Endothelial cell (in vitro differentiated cells): Measurements from ENCODE around the gene RIPK4. TPM values are rescaled to one million over a fixed set of nuclear protein-coding genes. Genes with fewer than 3 reads are reported as not detected.

Experiments
- DNase-seq: peaks from one replicate; pipeline ENCODE4 v3.0.0; 2021; ENCODE audit warnings: low spot score
- H3K27ac Mint-ChIP-seq: one replicate; pipeline ENCODE4 v1.8.0; 2021; ENCODE audit warnings: mixed read lengths, inconsistent platforms; ENCODE audit not compliant: unreplicated experiment
- H3K27me3 Mint-ChIP-seq: one replicate; pipeline ENCODE4 v1.8.0; 2021; ENCODE audit warnings: mild to moderate bottlenecking, moderate library complexity, mixed read lengths, inconsistent platforms; ENCODE audit not compliant: unreplicated experiment
- H3K36me3 Mint-ChIP-seq: one replicate; pipeline ENCODE4 v1.8.0; 2021; ENCODE audit warnings: mild to moderate bottlenecking, low read depth, mixed read lengths, inconsistent platforms; ENCODE audit not compliant: unreplicated experiment
- H3K4me1 Mint-ChIP-seq: one replicate; pipeline ENCODE4 v1.8.0; 2021; ENCODE audit warnings: mild to moderate bottlenecking, mixed read lengths, inconsistent platforms; ENCODE audit not compliant: unreplicated experiment
- H3K4me3 Mint-ChIP-seq: one replicate; pipeline ENCODE4 v1.8.0; 2021; ENCODE audit warnings: mild to moderate bottlenecking, mixed read lengths, inconsistent platforms; ENCODE audit not compliant: unreplicated experiment
- H3K9me3 Mint-ChIP-seq: one replicate; pipeline ENCODE4 v1.8.0; 2021; ENCODE audit warnings: mixed read lengths, inconsistent platforms; ENCODE audit not compliant: unreplicated experiment
- total RNA-seq: library from RNA; stranded (reverse); fragmentation: NEBNext Ultra II Directional; extraction: Animal tissue kit (Norgen Biotek cat#: 25700); gene quantifications from one replicate; pipeline ENCODE4 v1.2.1, GENCODE V29; 2021; ENCODE audit not compliant: unreplicated experiment
- TF ChIP-seq, protein P1 (sequence below): fragments of 200-600 bp; sonication (generic); IDR thresholded peaks from one replicate; pipeline ENCODE4 v1.5.0; 2021; ENCODE audit warnings: antibody characterized with exemption; ENCODE audit not compliant: unreplicated experiment

RIPK4 gene
- total RNA-seq, 1 donor from 2014 or later, result 9.6 TPM

DNA sequence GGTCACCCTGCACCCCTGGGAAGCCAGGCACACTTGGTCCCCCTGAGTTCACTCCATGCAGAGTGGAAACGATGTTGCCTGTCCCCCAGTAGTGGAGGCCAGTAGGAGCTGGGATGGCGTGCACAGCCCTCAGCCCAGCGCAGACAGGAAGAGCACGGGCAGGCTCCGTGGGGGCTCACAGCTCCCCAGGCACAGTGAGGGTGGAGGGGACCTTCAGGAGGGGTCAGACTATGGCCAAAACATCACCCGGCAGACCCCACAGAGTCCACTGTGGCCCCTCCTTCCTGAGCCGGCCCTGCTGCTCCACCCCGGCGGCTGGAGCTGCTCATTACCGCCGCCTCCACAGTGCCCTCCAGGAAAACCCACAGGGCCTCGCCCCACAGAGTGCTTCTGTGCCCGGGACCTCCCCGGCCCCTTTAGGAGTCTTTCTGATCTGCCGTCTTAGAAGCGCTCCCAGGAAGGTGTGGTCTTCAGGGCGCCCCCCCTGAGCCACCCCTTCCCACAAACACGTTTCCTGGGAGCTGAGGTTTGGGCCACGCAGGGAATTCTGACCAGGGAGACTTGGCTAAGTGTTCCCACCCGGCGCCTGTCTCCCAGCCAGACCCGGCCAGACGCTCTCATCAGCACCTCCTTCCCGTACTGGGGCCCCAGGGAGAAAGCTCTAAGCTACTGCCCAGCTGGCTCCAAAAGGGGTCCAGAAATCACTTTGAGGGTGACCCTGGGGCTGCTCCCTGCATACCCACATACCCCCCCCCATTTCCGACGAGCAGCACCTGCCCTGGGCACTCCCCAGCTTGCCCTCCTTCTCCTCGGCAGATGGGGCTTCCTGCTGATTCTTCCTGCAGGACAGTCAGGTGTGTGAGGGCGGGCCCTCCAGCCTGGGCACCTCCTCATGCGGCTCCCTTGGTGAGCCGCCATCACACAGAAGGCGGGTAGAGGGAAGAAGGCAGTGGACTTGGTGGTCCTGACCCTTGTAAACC, 38.8 kb downstream of the RIPK4 start:
- peaks cover 14% of the 10 kb centered on the region for H3K27me3 Mint-ChIP-seq
- no peak overlapping the region for H3K4me3 Mint-ChIP-seq
- TF ChIP-seq, protein P1, sequence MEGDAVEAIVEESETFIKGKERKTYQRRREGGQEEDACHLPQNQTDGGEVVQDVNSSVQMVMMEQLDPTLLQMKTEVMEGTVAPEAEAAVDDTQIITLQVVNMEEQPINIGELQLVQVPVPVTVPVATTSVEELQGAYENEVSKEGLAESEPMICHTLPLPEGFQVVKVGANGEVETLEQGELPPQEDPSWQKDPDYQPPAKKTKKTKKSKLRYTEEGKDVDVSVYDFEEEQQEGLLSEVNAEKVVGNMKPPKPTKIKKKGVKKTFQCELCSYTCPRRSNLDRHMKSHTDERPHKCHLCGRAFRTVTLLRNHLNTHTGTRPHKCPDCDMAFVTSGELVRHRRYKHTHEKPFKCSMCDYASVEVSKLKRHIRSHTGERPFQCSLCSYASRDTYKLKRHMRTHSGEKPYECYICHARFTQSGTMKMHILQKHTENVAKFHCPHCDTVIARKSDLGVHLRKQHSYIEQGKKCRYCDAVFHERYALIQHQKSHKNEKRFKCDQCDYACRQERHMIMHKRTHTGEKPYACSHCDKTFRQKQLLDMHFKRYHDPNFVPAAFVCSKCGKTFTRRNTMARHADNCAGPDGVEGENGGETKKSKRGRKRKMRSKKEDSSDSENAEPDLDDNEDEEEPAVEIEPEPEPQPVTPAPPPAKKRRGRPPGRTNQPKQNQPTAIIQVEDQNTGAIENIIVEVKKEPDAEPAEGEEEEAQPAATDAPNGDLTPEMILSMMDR, result no peak
- DNase-seq, result no peak
- peaks cover 6% of the 10 kb centered on the region for H3K4me1 Mint-ChIP-seq
- H3K27ac Mint-ChIP-seq, result no peak overlapping the region
- H3K9me3 Mint-ChIP-seq, result no peaks in the 10 kb centered on the region
- H3K36me3 Mint-ChIP-seq, result no peaks in the 10 kb centered on the region

DNA sequence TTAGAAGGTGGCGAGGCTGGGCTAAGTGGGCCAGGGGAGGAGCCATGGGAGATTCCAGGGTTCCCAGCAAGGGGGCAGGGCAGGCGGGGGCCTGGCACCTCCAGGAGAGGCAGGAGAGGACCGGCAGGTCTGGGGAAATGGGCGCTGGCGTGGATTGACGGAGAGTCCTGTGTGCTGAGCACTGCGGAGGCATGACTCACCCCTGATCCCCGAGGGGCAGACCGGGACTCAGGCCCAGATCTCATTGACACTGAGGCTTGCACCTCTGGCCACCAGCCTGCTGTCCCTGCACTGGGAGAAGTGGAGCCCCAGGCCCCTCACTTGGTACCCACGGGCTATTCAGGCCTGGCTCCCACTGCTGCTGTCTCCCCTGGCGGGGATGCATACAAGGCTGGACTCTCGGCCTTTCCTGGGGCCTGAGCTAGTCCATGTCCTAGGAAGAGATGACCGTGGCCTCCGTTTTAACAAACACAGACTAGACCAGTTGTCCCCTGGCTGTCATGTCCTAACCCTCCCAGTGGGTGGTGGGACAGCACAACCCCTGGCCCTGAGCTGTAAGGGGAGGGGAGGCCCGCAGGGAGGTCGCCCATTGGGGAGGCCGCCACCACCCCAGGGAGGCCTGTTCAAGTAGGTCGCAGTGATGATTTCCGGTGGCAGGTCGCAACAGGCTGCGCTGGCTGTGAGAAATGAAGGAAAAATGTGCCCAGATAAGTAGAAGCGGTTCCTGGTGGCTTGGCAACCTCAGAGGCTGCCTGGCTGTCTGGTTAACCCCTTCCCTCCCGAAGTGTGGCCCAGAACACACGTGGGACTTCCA, 39.7 kb downstream of the RIPK4 start:
- TF ChIP-seq, protein P1, result no peak
- Mint-ChIP-seq H3K27ac (peak overlapping the region; percentile 52), H3K4me1 (peaks cover 6% of the 10 kb centered on the region), H3K27me3 (peaks cover 14% of the 10 kb centered on the region), H3K36me3 (no peaks in the 10 kb centered on the region), H3K4me3 (no peak overlapping the region), H3K9me3 (no peaks in the 10 kb centered on the region)
- no peak for DNase-seq

DNA sequence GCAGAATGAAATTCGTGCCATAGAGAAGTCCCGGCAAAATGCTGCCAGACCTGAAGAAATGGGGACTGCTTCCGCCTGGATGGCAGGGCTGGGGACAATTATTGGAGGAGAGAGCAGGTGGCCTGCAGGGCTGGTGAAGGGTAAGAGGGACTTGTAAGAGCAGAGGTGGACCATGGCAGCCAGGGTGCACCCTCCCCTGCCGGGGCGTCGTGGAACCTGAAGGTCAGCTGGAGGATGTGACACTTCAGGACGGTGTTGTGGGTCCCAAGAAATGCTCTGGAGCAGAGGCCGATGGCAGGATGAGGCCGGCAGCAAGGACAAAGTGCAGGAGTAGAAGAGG, 40.3 kb downstream of the RIPK4 start:
- TF ChIP-seq, protein P1, result no peak
- H3K36me3 Mint-ChIP-seq, result no peaks in the 10 kb centered on the region
- H3K4me3 Mint-ChIP-seq, result peak overlapping the region; percentile 62
- H3K9me3 Mint-ChIP-seq, result no peaks in the 10 kb centered on the region
- peaks cover 6% of the 10 kb centered on the region for H3K4me1 Mint-ChIP-seq
- peak overlapping the region; percentile 52 for H3K27ac Mint-ChIP-seq
- DNase-seq, result no peak
- peaks cover 15% of the 10 kb centered on the region for H3K27me3 Mint-ChIP-seq

DNA sequence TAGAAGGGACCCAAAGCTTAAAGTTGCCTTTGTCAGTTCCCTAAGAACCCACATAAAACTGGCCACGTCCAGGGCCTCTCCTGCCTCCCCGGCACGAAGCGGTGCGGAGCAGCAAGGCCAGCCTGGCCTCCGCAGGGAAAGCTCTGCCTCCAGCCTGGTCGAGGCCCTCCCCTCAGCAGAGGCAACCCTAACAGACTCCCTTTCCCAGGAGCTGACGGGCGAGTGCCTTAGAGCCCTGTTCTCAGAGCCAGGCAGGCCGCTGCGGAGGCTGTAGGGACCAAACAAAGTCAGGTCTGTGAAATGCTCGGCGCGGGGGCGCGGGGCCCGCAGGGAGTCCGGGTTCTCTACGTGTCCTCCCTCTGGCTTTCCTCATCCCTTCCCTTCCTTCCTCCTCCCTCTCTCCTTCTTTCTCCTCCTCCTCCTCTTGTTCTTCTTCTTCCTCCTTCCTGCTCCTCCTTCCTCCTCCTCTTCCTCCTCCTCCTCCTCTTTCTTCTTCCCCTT, 40.7 kb downstream of the RIPK4 start:
- H3K27me3 Mint-ChIP-seq, result peaks cover 14% of the 10 kb centered on the region
- no peaks in the 10 kb centered on the region for H3K9me3 Mint-ChIP-seq
- DNase-seq, result peak; percentile 34
- peaks cover 6% of the 10 kb centered on the region for H3K4me1 Mint-ChIP-seq
- H3K4me3 Mint-ChIP-seq, result no peak overlapping the region
- TF ChIP-seq, protein P1, result no peak
- peak overlapping the region; percentile 52 for H3K27ac Mint-ChIP-seq
- H3K36me3 Mint-ChIP-seq, result no peaks in the 10 kb centered on the region
